Activated gamma-delta T cell treated with anti-CD3 and anti-CD28 coated beads, Interleukin-2, amount 50 U/mL, for 16 hours (primary cell): Measurements from ENCODE around the gene PITPNM1.
"Not testable (repeated sequence)": the region's sequence is repeated elsewhere in the genome, so short reads cannot be mapped to it uniquely, and the experiment has no call there.

ENCODE experiments used
- DNase-seq: peaks from one replicate; pipeline ENCODE4 v3.0.0-alpha.2; 2020; ENCODE audit warnings: low read depth

The PITPNM1 gene

DNA sequence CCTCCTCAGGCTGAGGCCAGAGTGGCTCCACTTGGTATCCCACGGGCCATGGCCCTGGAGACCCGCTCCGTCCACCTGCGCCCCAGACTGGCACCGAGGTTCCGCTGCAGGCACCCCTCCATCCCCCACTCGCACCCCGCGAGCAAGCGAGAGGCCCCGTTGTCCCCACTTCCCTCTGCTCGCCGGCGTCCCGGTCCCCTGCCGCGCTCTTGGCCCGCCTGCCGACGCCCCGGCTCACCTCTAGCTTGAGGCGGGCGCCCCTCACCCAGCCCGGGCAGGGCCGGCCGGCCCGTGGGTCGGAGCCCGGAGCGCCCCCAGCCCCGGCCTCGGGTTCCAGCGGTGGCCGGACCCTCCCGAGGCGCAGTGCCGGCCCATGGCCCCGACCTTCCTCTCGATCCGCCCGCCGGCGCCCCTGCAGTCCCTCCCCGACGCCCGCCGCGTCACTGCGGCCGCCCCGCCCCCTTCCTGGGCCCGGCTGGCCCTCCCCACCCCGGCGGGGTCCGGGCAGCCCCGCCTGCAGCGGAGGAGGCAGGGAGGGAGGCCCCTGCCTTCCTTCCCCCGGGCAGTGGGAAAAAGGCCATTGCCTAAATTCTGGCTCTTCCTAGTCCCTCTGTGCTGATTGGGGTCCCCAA lies at the start of gene PITPNM1:
PITPNM1 (minus strand) TSS at position 414 of the 632 bp plus-strand sequence. CDS start 1,183 bp downstream, outside the sequence.
- DNase-seq: peak; percentile 62

DNA sequence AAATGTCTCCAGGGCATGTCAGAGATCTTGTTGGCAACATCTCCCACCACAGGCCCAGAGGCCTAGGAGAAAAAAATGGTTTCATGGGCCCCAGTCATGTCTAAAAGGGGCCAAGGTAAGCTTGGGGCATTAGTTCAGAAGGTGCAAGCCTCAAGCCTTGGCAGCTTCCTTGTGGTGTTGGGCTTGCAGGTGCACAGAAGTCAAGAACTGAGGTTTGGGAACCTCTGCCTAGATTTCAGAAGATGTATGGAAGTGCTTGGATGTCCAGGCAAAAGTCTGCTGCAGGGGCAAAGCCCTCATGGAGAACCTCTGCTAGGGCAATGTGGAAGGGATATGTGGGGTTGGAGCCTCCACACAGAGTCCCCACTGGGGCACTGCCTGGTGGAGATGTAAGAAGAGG lies 46.5 kb upstream of the PITPNM1 start:
- DNase-seq: not testable (repeated sequence)

- DNase-seq: no peak
These were observed 46.0 kb upstream of the PITPNM1 start for GRCh38 chr11:67551127-67551526.

- DNase-seq: no peak
These were observed 43.5 kb upstream of the PITPNM1 start for GRCh38 chr11:67548555-67549110.

- DNase-seq: not testable (repeated sequence)
These were observed 42.9 kb upstream of the PITPNM1 start for GRCh38 chr11:67548112-67548511.

- DNase-seq: no peak
These were observed 40.1 kb upstream of the PITPNM1 start for GRCh38 chr11:67545280-67545679.

DNA sequence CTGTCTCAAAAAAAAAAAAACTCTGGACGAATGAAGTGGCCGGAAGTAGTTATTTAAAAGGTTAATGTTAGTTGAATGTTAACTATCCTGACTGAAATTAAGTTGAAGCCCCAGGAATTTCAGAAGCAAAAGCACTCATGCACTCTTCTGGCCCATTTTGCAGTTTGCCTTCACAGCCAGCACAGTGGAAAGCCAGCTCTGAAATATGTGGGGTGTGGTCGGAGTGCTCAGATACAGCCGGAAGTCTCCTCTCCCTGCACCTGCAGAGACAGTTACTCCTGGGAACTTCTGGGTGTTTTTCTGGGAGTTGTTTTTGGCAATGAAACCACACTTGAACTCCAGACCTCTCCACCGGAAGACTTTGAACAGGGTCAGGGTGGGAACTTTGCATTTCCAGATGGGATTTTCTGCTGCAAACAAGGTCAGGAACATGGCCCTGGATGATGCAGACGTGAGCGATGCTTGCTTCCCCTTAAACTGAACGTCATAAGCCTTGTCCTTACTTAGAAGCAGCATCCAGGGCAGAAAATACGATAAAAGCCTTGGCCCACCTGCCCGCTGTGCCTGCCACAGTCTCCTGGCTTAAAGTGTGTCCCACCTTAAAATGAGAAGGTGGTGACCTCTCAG lies 39.6 kb upstream of the PITPNM1 start:
- DNase-seq: no peak

- no peak for DNase-seq
These were observed 38.4 kb upstream of the PITPNM1 start for GRCh38 chr11:67543585-67543984.

DNA sequence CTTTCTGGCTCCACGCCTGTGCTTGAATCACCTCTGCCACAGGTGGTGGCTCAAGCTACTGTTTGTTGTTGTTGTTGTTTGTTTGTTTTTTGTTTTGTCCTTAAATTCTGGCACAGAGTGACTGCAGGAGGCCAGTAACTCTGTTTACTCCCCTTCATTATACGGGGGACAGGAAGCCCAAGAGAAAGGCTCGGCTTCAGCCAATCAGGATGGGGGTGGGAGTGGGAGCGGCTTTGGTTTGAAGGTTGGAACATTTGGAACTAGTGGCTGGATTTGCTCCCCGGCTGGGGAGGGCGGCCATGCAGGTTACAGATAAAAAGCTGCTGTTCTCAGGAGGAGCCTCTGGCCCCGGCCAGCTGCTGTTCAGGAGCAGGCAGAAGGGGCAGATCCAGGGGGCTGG lies 37.8 kb upstream of the PITPNM1 start:
- no peak for DNase-seq

GRCh38 chr11:67542169-67542568 lies 37.0 kb upstream of the PITPNM1 start:
- no peak for DNase-seq

GRCh38 chr11:67541198-67541597 lies 36.0 kb upstream of the PITPNM1 start:
- no peak for DNase-seq

DNA sequence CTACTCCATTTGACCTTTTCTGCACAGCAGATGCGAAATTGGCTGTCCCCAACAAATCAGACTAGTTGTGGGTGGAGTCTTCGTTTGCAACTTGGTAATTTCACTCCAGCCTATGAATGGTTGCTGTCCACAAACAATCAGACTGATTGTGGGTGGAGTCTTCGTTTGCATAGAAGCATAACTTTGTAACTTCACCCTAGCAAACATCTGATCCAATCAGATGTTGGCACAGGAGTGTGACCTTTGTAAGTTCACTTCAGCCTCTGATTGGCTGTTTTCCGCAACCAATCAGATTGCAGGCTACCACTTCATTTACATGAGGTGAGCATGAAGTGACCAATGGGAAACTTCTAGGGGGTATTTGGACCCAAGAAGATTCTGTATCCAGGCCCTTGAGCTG lies 34.4 kb upstream of the PITPNM1 start:
- DNase-seq: no peak

GRCh38 chr11:67538823-67539505 lies 33.8 kb upstream of the PITPNM1 start:
- no peak for DNase-seq

DNA sequence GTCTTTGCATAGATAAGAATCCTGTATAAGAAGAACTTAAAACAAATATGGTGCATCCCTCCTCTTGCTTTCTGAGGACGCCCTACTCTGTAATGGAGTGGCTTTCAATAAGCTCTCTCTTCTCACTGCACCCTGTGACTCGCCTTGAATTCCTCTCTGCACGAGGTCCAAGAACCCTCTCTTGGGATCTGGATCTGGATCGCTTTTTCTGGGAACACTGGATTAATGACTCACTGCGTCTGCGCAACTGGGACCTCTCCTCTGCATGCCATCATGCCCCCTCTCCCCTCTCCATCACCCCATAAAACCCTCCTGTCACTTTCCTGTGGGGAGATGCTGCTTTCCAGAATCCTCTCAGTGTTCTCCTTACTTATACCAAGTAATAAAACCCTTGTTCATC lies 33.1 kb upstream of the PITPNM1 start:
- DNase-seq: no peak

DNA sequence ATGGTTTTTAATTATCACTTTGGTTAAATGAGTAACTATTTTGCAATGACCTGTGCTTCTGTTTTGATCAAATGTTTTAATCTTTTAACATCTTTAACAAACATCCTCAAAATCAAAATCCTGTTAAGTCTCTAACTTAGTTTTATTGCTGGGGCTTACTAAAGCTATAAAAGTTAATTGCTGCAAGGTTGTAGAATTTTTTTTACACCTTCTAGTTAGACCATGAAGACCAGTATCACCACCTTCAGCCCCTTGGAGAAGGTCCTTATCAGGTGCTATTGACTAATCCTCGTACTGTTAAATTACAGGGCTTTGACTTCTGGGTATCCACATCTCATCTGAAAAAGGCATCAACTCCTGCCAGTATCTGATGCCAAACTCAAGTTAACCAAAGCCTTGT lies 30.4 kb upstream of the PITPNM1 start:
- DNase-seq: no peak

- DNase-seq: no peak
These were observed 29.0 kb upstream of the PITPNM1 start for GRCh38 chr11:67534070-67534679.

DNA sequence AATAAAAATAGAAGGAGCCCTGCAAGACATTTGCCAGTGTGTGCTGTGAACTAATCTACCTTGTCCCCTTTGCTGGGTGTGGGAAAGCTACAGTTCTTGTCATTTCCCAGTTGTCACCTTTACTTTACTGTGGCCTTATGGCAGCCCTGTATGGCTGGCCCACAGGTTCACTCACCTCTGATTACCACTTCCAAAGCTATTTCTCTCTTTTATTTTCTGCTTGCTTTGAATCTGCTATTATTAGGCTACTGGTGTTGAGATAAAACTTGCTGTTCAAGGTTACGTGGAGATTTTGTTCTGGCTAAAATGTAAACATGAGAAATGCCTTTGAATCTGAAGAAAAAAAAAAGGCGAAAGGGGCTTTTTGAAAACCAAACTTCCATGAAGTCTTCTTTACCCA lies 27.7 kb upstream of the PITPNM1 start:
- no peak for DNase-seq

- DNase-seq: no peak
These were observed 25.1 kb upstream of the PITPNM1 start for GRCh38 chr11:67530282-67530592.

- DNase-seq: no peak
These were observed 23.2 kb upstream of the PITPNM1 start for GRCh38 chr11:67528376-67528775.

DNA sequence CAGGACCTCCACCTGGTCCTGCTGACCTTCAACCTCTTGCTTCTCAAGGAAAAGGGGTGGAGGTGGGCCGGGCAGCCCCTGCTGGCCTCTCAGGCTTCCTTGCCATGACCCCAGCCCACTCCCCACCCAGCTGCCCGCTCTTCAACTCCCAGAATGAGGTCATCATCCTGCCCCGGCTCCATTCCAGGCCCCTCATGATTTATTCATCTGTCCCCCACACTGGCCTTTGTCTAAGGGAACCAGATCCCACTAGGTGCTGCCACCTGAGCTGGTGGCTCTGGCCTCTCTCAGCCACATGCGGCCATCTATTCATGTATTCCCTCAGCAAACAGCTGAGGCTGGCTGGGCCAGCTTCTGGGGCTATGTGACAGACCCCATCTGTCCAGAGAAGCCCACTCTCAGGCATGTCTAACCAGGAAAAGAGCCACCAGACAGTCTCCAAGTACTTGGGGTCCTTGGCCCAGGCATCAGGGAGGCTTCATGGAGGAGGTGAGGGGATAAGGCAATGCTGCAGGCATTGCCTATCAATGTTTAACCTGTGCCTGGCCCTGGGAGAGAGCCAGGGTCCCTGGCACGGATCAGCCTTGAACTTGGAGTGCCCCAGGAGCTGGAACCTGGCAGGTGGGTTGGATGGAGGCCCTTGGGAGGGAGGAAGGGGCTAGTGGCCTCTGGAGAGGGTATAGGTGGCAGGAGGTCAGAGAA lies 20.3 kb upstream of the PITPNM1 start:
- no peak for DNase-seq

DNA sequence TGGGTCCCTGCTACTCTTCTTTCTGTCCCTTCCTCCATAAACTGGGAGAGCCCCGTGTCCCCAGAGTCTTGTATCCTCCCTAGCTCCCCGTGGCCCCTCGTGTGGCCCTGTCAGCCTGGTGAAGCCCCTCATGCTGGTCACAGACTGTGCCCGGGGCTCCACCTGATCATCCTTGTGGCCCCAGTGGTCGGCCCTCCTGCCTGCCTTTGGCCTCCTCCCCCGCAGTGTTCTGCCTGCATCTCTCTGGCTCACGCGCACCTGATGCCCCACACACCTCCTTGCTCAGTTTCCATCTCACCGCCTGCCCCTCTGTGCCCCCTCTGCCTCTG lies 19.3 kb upstream of the PITPNM1 start:
- no peak for DNase-seq
